GM12878 (cell line): ENCODE measurements around the gene LIPA.

Experiments
- GABPA ChIP-seq: IDR thresholded peaks from 2 replicates; pipeline ENCODE4 v1.6.1; 2014; ENCODE audit warnings: antibody characterized with exemption, low read depth, mild to moderate bottlenecking, inconsistent platforms
- SRF ChIP-seq, 2 experiments: IDR thresholded peaks; 2 replicates each; pipeline ENCODE4 v1.6.1; 2011; ENCODE audit warnings: low read depth in 2 of 2, low read length in 2 of 2, mild to moderate bottlenecking in 1 of 2, moderate library complexity in 1 of 2
- TF ChIP-seq, protein P1 (sequence below), 3 experiments: IDR thresholded peaks in 2 of 3; conservative IDR thresholded peaks in 1 of 3; 2 replicates each; pipeline ENCODE4 v1.5.1; 2011; ENCODE audit warnings: low read depth in 3 of 3, low read length in 3 of 3, mild to moderate bottlenecking in 3 of 3, control low read depth in 2 of 3, moderate library complexity in 2 of 3, inconsistent platforms in 1 of 3, mixed read lengths in 1 of 3; ENCODE audit not compliant: control insufficient read depth in 2 of 3, insufficient read depth in 1 of 3; ENCODE audit errors: extremely low read depth in 1 of 3

DNA sequence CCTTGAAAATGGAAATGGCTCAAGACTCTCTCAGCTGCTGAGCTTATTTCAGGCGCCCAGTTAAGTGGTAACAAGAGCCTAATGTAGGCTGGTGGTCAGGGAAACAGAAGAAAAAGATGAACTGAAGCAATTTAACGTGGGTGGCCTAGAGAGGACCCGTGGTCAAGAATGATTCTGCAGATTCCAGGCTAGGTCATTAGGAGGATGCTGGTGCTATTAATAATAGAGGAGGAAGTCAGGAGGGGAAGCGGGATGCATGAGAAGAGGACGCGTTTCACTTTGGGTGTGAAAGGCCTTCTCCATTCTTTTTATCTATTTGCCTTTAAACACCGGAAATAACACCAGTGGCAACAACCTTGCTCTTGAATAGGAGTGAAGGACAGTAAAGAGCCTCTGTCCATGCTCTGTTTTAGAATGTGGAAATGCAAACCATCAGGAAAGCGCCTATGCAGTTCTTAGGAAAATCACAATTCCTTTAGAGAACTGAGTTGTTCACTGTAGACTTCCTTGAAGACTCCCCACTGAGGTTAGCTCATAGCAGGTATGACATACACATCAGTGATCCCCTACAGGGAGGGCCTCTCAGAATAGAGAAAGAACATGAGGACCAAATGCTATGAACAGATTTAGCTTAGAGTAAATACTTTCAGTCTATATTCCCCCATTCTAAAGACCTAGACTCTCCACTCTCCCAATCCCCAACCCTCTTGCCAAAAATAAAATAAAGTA is 8.6 kb downstream of the LIPA start:
- TF ChIP-seq GABPA: no peak
- no peak for TF ChIP-seq SRF (IDR thresholded peaks at IDR 0.05; ENCODE audit: low read depth in 2 of 2, low read length in 2 of 2)
- TF ChIP-seq, protein P1, sequence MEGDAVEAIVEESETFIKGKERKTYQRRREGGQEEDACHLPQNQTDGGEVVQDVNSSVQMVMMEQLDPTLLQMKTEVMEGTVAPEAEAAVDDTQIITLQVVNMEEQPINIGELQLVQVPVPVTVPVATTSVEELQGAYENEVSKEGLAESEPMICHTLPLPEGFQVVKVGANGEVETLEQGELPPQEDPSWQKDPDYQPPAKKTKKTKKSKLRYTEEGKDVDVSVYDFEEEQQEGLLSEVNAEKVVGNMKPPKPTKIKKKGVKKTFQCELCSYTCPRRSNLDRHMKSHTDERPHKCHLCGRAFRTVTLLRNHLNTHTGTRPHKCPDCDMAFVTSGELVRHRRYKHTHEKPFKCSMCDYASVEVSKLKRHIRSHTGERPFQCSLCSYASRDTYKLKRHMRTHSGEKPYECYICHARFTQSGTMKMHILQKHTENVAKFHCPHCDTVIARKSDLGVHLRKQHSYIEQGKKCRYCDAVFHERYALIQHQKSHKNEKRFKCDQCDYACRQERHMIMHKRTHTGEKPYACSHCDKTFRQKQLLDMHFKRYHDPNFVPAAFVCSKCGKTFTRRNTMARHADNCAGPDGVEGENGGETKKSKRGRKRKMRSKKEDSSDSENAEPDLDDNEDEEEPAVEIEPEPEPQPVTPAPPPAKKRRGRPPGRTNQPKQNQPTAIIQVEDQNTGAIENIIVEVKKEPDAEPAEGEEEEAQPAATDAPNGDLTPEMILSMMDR (IDR thresholded peaks at IDR 0.05 in 2 of 3, conservative IDR thresholded peaks at IDR 0.05 in 1 of 3; ENCODE audit: control insufficient read depth in 2 of 3, extremely low read depth in 1 of 3, insufficient read depth in 1 of 3, low read depth in 3 of 3, low read length in 3 of 3): no peak
